HepG2 (cell line): ENCODE results near the gene GATAD2B. TPM values are rescaled to one million over a fixed set of nuclear protein-coding genes. Genes with fewer than 3 reads are reported as not detected.

Experiments
- CCAR2 ChIP-seq: fragments of 200-400 bp; formaldehyde crosslinking; optimal IDR thresholded peaks from 2 replicates; pipeline ENCODE3; 2018; ENCODE audit warnings: low read depth, mild to moderate bottlenecking, low read length, moderate library complexity
- EHMT2 ChIP-seq: fragments of 200-600 bp; sonication (generic); IDR thresholded peaks from 2 replicates; pipeline ENCODE4 v1.7.0; 2017; ENCODE audit warnings: antibody characterized with exemption, low read depth, low read length, borderline replicate concordance
- ETV5 ChIP-seq: IDR thresholded peaks from 2 replicates; pipeline ENCODE4 v1.6.1; 2018; ENCODE audit warnings: missing biosample characterization, missing genetic modification reagents, inconsistent platforms, borderline replicate concordance
- FOXC1 ChIP-seq: sonication (generic); formaldehyde crosslinking; IDR thresholded peaks from 2 replicates; pipeline ENCODE4 v1.8.0; 2022; ENCODE audit warnings: mild to moderate bottlenecking, missing genetic modification reagents, borderline replicate concordance
- HNF4G ChIP-seq, 2 experiments: sonication (generic) in 1 of 2; formaldehyde crosslinking in 1 of 2; IDR thresholded peaks; 2 replicates each; pipeline versions ENCODE4 v1.4.0 to v1.6.1; 2011 to 2020; ENCODE audit warnings: borderline replicate concordance in 2 of 2, low read depth in 2 of 2, mild to moderate bottlenecking in 2 of 2, low read length in 1 of 2, missing genetic modification reagents in 1 of 2, moderate library complexity in 1 of 2
- HNRNPH1 ChIP-seq: fragments of 200-400 bp; formaldehyde crosslinking; optimal IDR thresholded peaks from 2 replicates; pipeline ENCODE3; 2017; ENCODE audit warnings: mild to moderate bottlenecking, low read depth, low read length
- HOXA3 ChIP-seq: sonication (generic); formaldehyde crosslinking; IDR thresholded peaks from 2 replicates; pipeline ENCODE4 v1.5.0; 2020; ENCODE audit warnings: missing genetic modification reagents
- KAT2B ChIP-seq: fragments of 150-350 bp; IDR thresholded peaks from 2 replicates; pipeline ENCODE4 v1.6.1; 2014; ENCODE audit warnings: low read depth, low read length, borderline replicate concordance
- LRRFIP1 ChIP-seq: sonication (generic); formaldehyde crosslinking; conservative IDR thresholded peaks from 2 replicates; pipeline ENCODE4 v1.4.0; 2020; ENCODE audit warnings: missing genetic modification reagents
- MIER3 ChIP-seq: IDR thresholded peaks from 2 replicates; pipeline ENCODE4 v1.6.1; 2016; ENCODE audit warnings: missing compliant biosample characterization, borderline replicate concordance
- NFE2L1 ChIP-seq: sonication (generic); formaldehyde crosslinking; IDR thresholded peaks from 2 replicates; pipeline ENCODE4 v1.4.0; 2020; ENCODE audit warnings: missing genetic modification reagents, mild to moderate bottlenecking, borderline replicate concordance
- POLR2AphosphoS2 ChIP-seq: IDR thresholded peaks from 2 replicates; pipeline ENCODE4 v1.6.1; 2011; ENCODE audit warnings: low read depth, low read length, improper control_type of control experiment
- PPARG ChIP-seq: conservative IDR thresholded peaks from 2 replicates; pipeline ENCODE4 v1.6.1; 2016; ENCODE audit warnings: missing biosample characterization, missing genetic modification reagents
- SKI ChIP-seq: fragments of 450-650 bp; IDR thresholded peaks from one replicate; pipeline ENCODE4 v1.6.1; 2018; ENCODE audit warnings: mild to moderate bottlenecking; ENCODE audit not compliant: partially characterized antibody
- WIZ ChIP-seq: sonication (generic); formaldehyde crosslinking; IDR thresholded peaks from 2 replicates; pipeline ENCODE4 v1.5.1; 2020; ENCODE audit warnings: mild to moderate bottlenecking, missing genetic modification reagents
- ZBTB33 ChIP-seq: sonication (generic); formaldehyde crosslinking; IDR thresholded peaks from 2 replicates; pipeline ENCODE4 v1.4.0; 2020; ENCODE audit warnings: missing genetic modification reagents
- ZNF17 ChIP-seq: sonication (generic); formaldehyde crosslinking; IDR thresholded peaks from 2 replicates; pipeline ENCODE4 v1.5.0; 2020; ENCODE audit warnings: mild to moderate bottlenecking, missing genetic modification reagents
- ZNF33B ChIP-seq: sonication (generic); formaldehyde crosslinking; IDR thresholded peaks from 2 replicates; pipeline ENCODE4 v1.5.1; 2020; ENCODE audit warnings: mild to moderate bottlenecking, missing genetic modification reagents
- ZNF619 ChIP-seq: sonication (generic); formaldehyde crosslinking; IDR thresholded peaks from 2 replicates; pipeline ENCODE4 v1.4.0; 2020; ENCODE audit warnings: mild to moderate bottlenecking, missing genetic modification reagents
- polyA plus RNA-seq, 8 experiments: library from polyadenylated mRNA; depleted of rRNA in 3 of 8; stranded (reverse) in 7 of 8; unstranded in 1 of 8; fragments of >200 nt; fragmentation: Illumina TruSeq in 4 of 8; extraction: Trizol in 4 of 8; gene quantifications; 2 replicates each; pipeline versions ENCODE4 v1.2.1 to v1.2.3, GENCODE V29; 2011 to 2016; ENCODE audit warnings: low read depth in 4 of 8, missing spikeins in 1 of 8, mixed read lengths in 1 of 8; ENCODE audit not compliant: insufficient read depth in 1 of 8
- total RNA-seq, 5 experiments: library from RNA; depleted of rRNA; stranded (reverse); fragments of >200 nt; fragmentation: Illumina TruSeq; extraction: Trizol; gene quantifications; 2 replicates each; pipeline ENCODE4 v1.2.3, GENCODE V29; 2016; ENCODE audit warnings: low read depth in 1 of 5
- TF ChIP-seq, protein P1 (sequence below): sonication (generic); formaldehyde crosslinking; conservative IDR thresholded peaks from 2 replicates; pipeline ENCODE4 v1.8.1; 2023; ENCODE audit warnings: missing genetic modification reagents

Gene GATAD2B
- total and polyA plus RNA-seq, 2 of the 13 experiments (the other 11 are each of a cell fraction or from before 2014, with no cell fraction given), result 3.2 to 5.2 TPM

DNA sequence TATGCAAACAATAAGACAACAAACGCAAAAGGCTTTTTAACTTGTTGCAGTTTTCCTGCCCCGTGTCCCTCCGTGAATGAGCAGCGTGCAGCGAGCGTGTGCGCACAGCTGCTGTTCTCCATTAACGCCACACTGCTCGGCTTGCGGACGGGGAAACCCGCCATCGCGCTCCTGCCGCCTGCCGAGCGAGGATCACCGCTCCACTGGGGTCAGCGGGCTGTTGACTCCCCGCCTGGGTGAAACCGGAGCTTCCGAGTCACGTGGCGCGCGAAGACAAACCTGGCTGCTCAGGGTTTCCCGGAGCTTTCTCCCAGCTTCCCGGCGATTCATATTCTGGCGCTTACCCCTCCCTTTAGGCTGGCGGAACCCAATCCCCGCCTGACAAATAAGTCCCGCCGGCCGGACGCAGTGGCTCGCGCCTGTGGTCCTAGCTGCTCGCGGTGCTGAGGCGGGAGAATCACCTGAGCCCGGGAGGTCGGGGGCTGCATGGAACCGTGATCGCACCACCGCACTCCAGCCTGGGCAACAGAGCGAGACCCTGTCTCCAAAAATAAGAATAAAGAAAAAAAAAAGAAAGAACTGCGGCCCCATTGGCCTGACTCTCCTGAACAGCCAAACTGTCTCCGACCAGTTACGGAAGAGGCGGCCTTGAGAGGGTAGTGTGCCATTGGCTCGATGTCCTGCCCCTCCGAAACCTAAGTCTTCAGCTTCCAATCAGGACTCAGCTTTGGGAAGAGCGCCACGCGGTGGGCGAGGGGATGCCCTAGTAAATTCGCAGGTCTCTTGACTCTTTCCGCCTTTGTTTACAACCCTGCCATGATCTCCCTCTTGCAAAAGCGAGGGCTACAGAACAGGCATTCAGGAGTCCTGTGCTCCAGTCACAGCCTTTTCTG, 44.6 kb upstream of the GATAD2B start, which contains the start of gene CREB3L4 (continued):
- TF ChIP-seq ZNF17 (no peak), HNF4G (IDR thresholded peaks at IDR 0.05; ENCODE audit: borderline replicate concordance, low read depth, low read length) (no peak), HNF4G (CRISPR knock-in tag; IDR thresholded peaks at IDR 0.05; ENCODE audit: borderline replicate concordance, low read depth) (no peak), PPARG (no peak), EHMT2 (no peak; the same call in 1 of the 2 replicates), MIER3 (CRISPR knock-in tag) (no peak; the same call in 1 of the 2 replicates), HNRNPH1 (no peak), CCAR2 (no peak), SKI (peak; percentile 42), HOXA3 (CRISPR knock-in tag) (peak; percentile 64; the same call in 1 of the 2 replicates), NFE2L1 (no peak), ZNF33B (CRISPR knock-in tag) (peak; percentile 89; the same call in 1 of the 2 replicates), ZNF619 (CRISPR knock-in tag) (no peak; the same call in 1 of the 2 replicates), LRRFIP1 (CRISPR knock-in tag) (no peak), WIZ (CRISPR knock-in tag) (no peak; the same call in 1 of the 2 replicates), ETV5 (peak; percentile 51; the same call in 1 of the 2 replicates), KAT2B (no peak), ZBTB33 (CRISPR knock-in tag) (no peak), FOXC1 (CRISPR knock-in tag) (peak; percentile 75), POLR2AphosphoS2 (no peak)
- TF ChIP-seq, protein P1, sequence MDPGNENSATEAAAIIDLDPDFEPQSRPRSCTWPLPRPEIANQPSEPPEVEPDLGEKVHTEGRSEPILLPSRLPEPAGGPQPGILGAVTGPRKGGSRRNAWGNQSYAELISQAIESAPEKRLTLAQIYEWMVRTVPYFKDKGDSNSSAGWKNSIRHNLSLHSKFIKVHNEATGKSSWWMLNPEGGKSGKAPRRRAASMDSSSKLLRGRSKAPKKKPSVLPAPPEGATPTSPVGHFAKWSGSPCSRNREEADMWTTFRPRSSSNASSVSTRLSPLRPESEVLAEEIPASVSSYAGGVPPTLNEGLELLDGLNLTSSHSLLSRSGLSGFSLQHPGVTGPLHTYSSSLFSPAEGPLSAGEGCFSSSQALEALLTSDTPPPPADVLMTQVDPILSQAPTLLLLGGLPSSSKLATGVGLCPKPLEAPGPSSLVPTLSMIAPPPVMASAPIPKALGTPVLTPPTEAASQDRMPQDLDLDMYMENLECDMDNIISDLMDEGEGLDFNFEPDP, result no peak
